ENCODE results near the gene DLST. TPM values are rescaled to one million over a fixed set of nuclear protein-coding genes. Genes with fewer than 3 reads are reported as not detected.

The DLST gene
- total RNA-seq, 1 donor, result 92.4 TPM

DNA sequence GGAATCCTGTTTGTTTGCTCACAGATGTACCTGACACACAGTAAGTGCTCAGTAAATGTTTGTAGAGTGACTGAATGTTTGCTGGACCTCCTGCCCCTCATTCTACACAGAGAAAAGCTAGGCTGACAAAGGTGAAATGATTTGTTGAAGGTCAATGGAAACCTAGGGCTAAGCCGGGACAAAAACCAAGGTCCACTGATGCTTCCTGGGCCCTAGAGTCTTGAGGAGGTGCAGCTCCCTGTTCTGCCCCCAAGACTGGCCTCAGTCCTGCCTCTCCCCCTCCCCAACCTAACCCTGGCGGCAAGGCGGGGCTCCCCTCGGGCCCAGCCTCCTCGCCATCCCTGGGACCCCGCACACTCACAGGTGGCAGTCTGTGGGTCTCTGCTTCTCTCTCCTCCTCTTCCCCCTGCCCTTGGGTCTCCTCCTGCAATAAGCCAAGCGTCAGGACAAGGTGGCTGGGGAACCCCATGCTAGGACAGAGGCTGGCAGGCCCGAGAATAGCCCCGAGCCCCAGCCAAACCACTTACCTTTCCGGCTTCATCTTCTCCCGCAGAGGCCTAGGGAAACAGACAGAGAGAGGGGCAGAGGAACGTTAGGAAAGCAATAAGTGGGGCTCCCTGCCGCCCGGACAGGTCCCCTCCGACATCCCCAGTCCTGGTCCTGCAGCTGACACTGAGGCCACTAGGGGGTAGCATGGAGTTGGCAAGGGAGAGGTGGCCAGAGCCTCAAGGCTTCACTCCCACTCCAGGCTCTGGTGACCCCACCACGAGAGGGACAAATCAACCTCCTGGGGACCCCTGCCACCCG is 64.3 kb downstream of the DLST start:
- H3K27me3 ChIP-seq (ENCODE audit: insufficient read depth, low read length), result no peaks in the 10 kb centered on the region
- no peak overlapping the region for H3K4me3 ChIP-seq (ENCODE audit: low read length)
- peaks cover 30% of the 10 kb centered on the region for H3K4me1 ChIP-seq (ENCODE audit: insufficient read depth, low read length)
- H3K9me3 ChIP-seq (ENCODE audit: low read depth, low read length), result no peaks in the 10 kb centered on the region

DNA sequence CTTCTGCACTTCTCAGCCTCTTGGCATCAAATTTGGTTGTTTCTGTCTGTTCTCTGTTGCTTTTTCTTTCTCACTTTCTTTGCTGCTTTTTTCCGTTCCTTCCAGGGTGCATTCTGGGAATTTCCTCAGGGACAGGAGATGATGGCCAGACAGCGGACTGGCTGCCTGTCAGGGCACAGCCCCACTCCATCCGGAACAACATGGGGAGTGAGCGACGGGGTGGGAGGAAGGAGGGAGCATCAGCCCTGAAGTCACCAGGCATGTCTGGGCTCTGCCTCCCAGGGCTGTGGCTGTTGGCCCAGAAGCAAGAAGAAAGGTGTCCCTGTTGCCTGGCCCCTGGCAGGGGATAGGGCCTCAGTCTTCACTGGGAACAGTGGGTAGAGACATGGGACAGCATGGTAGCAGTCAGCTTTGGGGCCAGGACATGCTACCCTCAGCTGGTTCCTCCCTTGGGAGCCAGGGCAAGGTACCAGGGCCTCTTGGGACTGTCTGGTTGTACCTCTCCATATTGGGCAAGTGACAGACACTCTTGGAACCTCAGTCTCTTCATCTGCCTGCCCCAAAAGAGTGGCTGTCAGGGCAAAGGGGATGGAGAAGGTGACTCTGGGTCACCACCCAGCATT is 65.1 kb downstream of the DLST start:
- Histone ChIP-seq H3K4me1 (ENCODE audit: insufficient read depth, low read length) (peaks cover 22% of the 10 kb centered on the region), H3K4me3 (ENCODE audit: low read length) (no peak overlapping the region), H3K9me3 (ENCODE audit: low read depth, low read length) (no peaks in the 10 kb centered on the region), H3K27me3 (ENCODE audit: insufficient read depth, low read length) (no peaks in the 10 kb centered on the region)

DNA sequence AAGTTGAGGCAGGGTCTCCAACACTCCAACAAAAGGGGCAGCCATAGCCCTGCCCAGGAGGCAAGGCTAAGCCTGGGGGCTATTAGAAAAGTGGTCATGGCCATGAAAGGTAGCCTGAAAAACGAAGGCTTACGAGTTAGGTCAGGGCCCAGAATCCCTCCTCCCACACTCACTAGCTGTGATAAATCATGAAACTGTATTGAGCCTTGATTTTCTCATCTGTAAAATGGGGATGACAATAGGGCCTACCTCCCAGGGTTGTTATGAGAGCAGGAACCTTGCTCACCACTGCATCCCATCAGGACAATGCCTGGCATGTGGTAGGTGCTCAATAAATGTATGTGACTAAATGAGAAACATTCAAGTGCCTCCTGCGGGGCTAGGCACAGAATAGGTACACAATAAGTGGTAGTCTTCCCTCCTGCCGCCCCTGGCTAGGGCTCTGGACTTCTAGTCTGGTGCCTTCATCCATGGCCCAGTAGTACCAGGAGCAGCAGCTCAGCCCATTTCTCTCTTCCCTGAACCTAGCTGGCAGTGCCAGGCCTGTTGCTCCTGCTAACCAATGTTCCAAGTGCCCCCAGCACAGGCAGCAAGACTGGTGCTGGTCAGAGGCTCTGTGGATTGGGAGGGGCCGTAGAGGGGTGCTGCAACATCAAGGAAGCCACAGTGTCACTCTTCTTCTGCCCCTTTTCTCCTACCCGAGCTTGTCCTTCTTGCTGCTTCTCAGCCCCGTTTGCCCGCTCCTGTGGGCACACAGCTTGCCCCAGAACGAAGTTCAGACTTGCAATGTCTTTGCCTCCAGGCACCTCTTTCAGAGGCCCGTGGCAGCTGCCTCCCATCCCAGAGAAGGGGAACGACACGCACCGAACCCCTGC is 65.9 kb downstream of the DLST start:
- H3K4me1 ChIP-seq (ENCODE audit: insufficient read depth, low read length), result peaks cover 14% of the 10 kb centered on the region
- H3K4me3 ChIP-seq (ENCODE audit: low read length), result no peak overlapping the region
- no peaks in the 10 kb centered on the region for H3K27me3 ChIP-seq (ENCODE audit: insufficient read depth, low read length)
- H3K9me3 ChIP-seq (ENCODE audit: low read depth, low read length), result no peaks in the 10 kb centered on the region

DNA sequence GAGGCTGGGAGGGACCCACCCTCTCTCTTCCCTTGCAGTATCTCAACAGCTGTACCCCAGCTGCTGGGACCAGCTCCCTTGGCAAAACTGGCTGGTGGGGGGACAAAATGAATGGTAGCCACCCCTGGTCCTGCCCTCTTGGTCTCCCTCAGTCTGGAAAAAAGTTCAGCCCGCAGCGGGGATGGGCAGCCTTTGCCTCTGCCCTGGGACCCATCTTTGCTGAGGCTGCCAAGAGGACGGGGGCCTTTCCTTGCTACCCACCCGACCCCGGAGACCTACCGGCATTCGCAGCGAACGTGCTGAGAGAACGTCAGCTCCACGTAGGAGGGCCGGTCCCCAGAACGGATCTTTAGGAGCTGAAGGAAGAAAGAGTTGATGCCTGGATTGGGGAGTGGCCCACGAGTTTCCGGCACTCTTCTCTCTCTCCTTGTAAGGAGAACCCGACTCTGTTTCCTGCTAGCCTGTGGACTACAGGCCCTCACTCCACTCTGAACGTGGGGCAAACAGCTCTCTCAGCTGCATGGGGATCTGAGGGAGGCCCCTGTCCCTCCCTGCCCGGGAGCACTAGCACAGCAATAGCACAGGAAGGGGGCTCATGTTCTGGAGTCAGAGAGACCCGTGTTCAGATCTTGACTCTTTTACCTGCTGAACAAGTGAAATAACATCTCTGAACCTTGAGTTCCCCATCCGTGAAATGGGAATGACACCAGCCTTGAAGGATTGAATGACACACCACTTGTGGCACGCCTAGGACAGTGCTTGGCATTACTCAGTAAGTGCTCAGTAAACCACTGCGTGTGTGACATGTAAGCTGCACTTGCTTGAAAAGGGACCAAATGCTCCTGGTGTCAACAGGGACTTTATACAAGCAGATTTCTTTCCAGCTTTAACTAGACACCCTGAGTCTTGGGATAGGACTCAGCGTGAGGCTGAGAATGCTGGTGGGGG is 66.8 kb downstream of the DLST start:
- Histone ChIP-seq H3K9me3 (ENCODE audit: low read depth, low read length) (no peaks in the 10 kb centered on the region), H3K4me1 (ENCODE audit: insufficient read depth, low read length) (peaks cover 6% of the 10 kb centered on the region), H3K4me3 (ENCODE audit: low read length) (no peak overlapping the region), H3K27me3 (ENCODE audit: insufficient read depth, low read length) (no peaks in the 10 kb centered on the region)

DNA sequence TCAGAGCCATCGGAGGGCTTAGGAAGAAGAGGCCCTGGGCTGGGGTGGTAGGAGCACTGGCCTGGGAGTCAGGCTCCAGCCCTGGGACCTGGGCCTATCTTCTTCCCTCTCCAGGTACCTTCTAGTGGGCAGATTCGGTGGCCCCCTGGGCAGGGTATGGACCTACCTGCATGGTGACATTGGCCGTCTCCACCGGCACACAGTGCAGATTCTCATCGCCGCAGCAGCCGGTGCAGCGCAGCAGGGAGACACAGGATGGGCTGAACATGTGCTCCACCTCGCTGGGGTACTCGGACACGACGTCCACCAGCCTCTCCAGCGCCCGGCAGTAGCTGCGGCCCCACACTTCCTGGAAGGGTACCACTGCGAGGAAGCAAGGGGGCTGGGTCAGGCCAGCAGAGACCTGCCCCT is 67.5 kb downstream of the DLST start:
- Histone ChIP-seq H3K27me3 (ENCODE audit: insufficient read depth, low read length) (no peaks in the 10 kb centered on the region), H3K4me1 (ENCODE audit: insufficient read depth, low read length) (peaks cover 6% of the 10 kb centered on the region), H3K9me3 (ENCODE audit: low read depth, low read length) (no peaks in the 10 kb centered on the region), H3K4me3 (ENCODE audit: low read length) (no peak overlapping the region)

DNA sequence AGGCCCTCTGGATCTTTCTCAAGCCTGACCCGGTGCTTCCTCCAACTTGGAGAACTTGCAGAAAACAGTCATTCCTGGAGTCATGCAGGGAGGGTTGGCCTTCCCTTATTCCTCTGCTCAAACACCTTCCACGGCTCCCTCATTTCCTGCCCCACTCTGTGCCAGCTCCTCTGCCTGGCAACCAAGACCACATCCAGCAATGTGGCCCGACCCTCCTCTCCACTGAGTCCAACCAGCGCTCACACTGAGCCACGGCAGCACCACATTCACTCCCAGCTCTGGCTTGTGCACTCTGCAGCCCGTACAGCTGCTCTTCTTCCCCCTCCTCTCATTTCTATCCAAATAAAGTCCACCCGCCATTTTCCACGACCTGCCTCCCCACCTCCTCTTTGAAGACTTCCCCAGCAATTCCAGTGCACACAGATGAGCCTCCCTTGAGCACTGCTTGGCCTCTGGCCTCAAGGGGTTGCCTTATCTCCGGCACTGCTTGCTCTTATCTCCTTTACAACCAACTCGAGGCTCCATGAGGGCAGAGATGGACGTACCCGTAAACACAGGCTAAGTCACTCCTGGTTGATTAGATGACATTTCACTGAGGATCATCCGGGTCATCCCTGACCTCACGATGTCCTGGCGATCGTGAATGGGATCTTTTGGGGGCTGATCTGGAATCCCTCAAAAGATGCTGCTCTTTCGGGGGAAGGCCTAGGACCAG is 68.3 kb downstream of the DLST start:
- no peak overlapping the region for H3K4me3 ChIP-seq (ENCODE audit: low read length)
- no peaks in the 10 kb centered on the region for H3K9me3 ChIP-seq (ENCODE audit: low read depth, low read length)
- peaks cover 10% of the 10 kb centered on the region for H3K4me1 ChIP-seq (ENCODE audit: insufficient read depth, low read length)
- H3K27me3 ChIP-seq (ENCODE audit: insufficient read depth, low read length), result peaks cover 4% of the 10 kb centered on the region

DNA sequence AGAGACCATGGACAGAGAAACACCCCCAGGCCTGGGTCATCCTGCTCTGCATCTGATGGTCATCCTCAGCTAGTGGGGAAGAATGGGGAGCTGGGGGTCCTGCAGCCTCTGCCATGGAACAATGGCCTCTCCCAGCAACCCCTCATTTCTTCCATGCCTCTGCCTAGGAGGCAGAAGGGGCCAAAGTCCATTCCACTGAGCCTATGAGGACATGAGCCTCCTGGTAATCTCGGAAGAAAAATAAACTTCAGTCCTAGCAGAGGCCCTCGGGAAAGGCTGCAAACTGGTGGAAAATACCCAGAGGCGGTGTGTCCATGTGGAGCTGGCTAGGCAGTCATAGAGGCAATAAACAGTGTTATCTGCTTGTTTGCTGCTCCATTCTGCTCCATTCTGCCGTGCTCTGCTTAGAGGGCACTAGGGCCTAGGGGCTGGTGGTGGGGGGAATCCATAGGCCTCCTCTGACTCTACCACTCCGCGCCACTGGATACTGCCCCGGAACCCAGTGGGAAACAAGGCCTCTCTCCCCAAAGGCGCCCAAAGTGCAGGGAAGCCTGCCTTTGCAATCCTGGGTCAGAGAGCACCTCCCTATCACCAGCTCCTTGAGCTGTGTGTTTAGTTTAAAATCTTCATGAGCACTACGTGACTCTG is 69.2 kb downstream of the DLST start:
- Histone ChIP-seq H3K4me1 (ENCODE audit: insufficient read depth, low read length) (peaks cover 14% of the 10 kb centered on the region), H3K9me3 (ENCODE audit: low read depth, low read length) (no peaks in the 10 kb centered on the region), H3K27me3 (ENCODE audit: insufficient read depth, low read length) (peaks cover 4% of the 10 kb centered on the region), H3K4me3 (ENCODE audit: low read length) (no peak overlapping the region)

DNA sequence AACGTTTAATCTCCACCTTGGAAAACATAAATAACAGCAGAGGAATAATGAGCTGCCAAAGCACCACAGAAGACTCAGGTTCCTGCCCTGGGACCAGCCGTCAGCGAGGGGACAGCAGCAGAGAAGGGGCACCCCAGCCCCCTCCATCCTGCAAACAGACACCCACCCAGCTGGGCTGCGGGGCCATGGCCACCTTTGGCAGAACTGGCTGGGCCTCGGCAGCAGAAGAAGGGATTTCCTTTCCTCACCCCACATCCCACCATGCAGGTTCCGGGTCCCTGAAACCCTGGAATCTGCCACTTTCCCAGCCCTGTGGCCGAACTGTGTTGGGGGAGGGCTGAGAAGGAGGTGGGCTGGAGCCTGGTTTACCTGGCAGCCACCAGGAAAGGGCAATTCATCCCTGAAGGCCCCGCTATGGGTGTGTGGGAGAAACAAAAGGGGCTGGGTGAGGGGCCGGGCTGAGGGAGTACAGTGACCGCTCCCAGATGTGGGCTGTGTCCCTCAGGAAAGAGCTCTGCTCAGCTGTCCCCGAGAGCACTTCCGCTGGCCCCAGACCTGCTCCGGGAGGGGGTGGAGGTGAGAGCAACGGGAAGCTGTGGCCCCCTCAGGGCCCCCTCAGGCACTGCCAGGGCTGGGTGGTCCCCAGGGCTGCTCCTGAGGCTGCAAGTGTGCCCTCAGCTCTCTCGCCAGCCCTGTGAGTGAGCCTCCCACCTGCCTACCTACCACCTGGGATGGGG is 69.9 kb downstream of the DLST start:
- H3K27me3 ChIP-seq (ENCODE audit: insufficient read depth, low read length), result peaks cover 4% of the 10 kb centered on the region
- no peaks in the 10 kb centered on the region for H3K9me3 ChIP-seq (ENCODE audit: low read depth, low read length)
- H3K4me3 ChIP-seq (ENCODE audit: low read length), result no peak overlapping the region

DNA sequence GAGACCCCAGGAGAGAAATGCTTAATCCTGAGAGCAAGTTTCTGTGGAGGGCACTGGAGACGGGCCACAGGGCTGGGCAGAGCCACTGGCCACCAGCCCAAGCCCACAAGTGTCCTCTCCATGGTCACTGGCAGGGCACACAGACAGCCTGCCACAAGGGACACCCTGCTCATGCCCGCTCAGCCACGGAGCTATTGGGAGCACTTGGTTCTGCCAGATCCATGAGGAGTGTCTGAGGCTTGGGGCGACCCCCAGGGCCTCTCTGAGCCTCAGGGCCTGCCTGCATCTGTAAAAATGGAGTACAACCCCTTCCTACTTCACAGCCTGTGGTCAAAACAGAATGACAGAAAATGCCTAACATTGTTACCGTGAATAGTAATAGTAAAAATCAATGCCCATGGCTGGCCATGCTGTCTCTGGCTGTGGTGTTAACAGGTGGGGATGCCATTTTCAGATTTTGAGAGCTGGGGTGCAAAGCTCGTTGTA is 70.5 kb downstream of the DLST start:
- peaks cover 8% of the 10 kb centered on the region for H3K4me1 ChIP-seq (ENCODE audit: insufficient read depth, low read length)
- H3K4me3 ChIP-seq (ENCODE audit: low read length), result no peak overlapping the region
- no peaks in the 10 kb centered on the region for H3K9me3 ChIP-seq (ENCODE audit: low read depth, low read length)
- peaks cover 4% of the 10 kb centered on the region for H3K27me3 ChIP-seq (ENCODE audit: insufficient read depth, low read length)

More for the DNA sequence above, 69.9 kb downstream of the DLST start:
- peaks cover 8% of the 10 kb centered on the region for H3K4me1 ChIP-seq (ENCODE audit: insufficient read depth, low read length)

DNA sequence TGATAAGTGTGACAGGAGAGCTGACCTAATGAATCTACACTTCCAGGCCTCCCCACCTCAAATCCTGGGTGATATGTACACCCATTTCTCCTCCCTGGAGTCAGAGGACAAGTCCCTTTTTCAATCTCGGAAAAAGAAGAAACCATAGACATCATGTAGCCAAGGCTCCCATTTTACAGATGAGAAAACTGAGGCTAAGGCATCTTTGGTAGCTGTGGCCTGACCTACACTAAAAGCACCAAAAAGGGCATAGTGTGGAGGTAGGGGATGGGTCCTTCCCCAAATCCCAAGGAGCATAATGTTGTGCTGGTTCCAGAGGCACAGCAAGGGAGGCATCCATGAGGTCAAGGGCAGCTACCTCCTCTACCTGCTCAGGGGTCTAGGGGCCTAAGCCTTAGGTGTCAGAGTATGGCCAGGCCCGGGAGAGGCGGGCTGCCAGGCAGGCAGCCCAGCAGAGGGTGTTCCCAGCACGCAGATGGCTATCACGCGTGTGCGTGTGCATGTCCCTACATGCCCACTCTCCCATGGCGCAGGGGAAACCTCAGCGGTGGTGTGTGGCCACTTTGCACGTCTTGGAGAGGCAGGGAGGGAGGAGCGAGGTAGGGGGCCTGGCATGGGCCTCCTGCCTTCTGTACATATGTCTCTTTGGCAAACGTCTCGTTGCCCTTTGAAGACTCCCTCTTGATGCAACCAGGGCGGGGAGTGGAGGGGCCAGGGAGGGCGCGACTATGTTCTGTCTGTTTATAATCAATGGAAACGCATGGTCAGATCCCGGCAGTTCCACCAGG is 71.2 kb downstream of the DLST start:
- Histone ChIP-seq H3K27me3 (ENCODE audit: insufficient read depth, low read length) (peaks cover 4% of the 10 kb centered on the region), H3K9me3 (ENCODE audit: low read depth, low read length) (no peaks in the 10 kb centered on the region), H3K4me3 (ENCODE audit: low read length) (no peak overlapping the region), H3K4me1 (ENCODE audit: insufficient read depth, low read length) (peaks cover 8% of the 10 kb centered on the region)

Data from mononuclear cell (primary cell).